H1 (cell line): Measurements from ENCODE around the gene GALNT1. TPM values are rescaled to one million over a fixed set of nuclear protein-coding genes. Genes with fewer than 3 reads are reported as not detected.

ENCODE experiments used
- CTCF ChIA-PET: fragments of 300-600 bp; sonication (Branson Sonifier 250); formaldehyde crosslinking; loops from one replicate; lab custom pipeline; 2021; ENCODE audit not compliant: partially characterized antibody; lab: Charles Lee
- POLR2A ChIA-PET: fragments of 300-600 bp; sonication (Branson Sonifier 250); formaldehyde crosslinking; loops from one replicate; lab custom pipeline; 2021; ENCODE audit warnings: inconsistent platforms; ENCODE audit not compliant: partially characterized antibody; lab: Charles Lee
- DNase-seq, 2 experiments: peaks; one replicate each; pipeline versions ENCODE4 v3.0.0 to v3.0.0-alpha.2; 2010 to 2022; ENCODE audit warnings: low spot score in 2 of 2, low read depth in 1 of 2, mixed read lengths in 1 of 2
- FAIRE-seq: peaks from 2 replicates; lab custom pipeline; 2011; peaks lifted over from hg19 to GRCh38; lab: Jason Lieb, UNC
- H2AFZ ChIP-seq: 2 replicates; pipeline ENCODE4 v1.8.1; 2012; ENCODE audit warnings: low read length, inconsistent platforms
- H2AK5ac ChIP-seq: 2 replicates; pipeline ENCODE4 v1.6.1; 2013; ENCODE audit warnings: low read depth, low read length
- H2BK120ac ChIP-seq: replicated peaks from 2 replicates; pipeline ENCODE3; 2013; ENCODE audit warnings: low read depth, low read length, inconsistent platforms
- H2BK12ac ChIP-seq: 2 replicates; pipeline ENCODE4 v1.6.1; 2013; ENCODE audit warnings: low read depth, low read length
- H2BK15ac ChIP-seq: 2 replicates; pipeline ENCODE4 v1.6.1; 2013; ENCODE audit warnings: low read length
- H2BK20ac ChIP-seq: 2 replicates; pipeline ENCODE4 v1.6.1; 2013; ENCODE audit warnings: low read length
- H2BK5ac ChIP-seq: 2 replicates; pipeline ENCODE4 v1.6.1; 2013; ENCODE audit warnings: low read depth, low read length
- H3K14ac ChIP-seq: 2 replicates; pipeline ENCODE4 v1.6.1; 2013; ENCODE audit warnings: inconsistent platforms; ENCODE audit not compliant: insufficient read length
- H3K18ac ChIP-seq: 2 replicates; pipeline ENCODE4 v1.6.1; 2013; ENCODE audit warnings: low read length; ENCODE audit errors: extremely low read depth
- H3K23ac ChIP-seq: 2 replicates; pipeline ENCODE4 v1.6.1; 2013; ENCODE audit warnings: inconsistent platforms; ENCODE audit not compliant: insufficient read length
- H3K23me2 ChIP-seq: 2 replicates; pipeline ENCODE4 v1.6.1; 2013; ENCODE audit warnings: low read depth, low read length
- H3K27ac ChIP-seq: 2 replicates; pipeline ENCODE4 v1.6.1; 2011; ENCODE audit warnings: low read depth, low read length, inconsistent platforms
- H3K27me3 ChIP-seq, 4 experiments: replicated peaks in 1 of 4; 1 replicate in 1 of 4; 2 replicates in 3 of 4; pipeline versions ENCODE4 v1.6.1 to v1.8.1; 2011 to 2013; ENCODE audit warnings: low read length in 3 of 4, mild to moderate bottlenecking in 3 of 4, inconsistent platforms in 2 of 4, mixed read lengths in 2 of 4, moderate library complexity in 1 of 4; ENCODE audit not compliant: control insufficient read depth in 3 of 4, insufficient read depth in 3 of 4; ENCODE audit errors: extremely low read depth in 1 of 4
- H3K36me3 ChIP-seq, 4 experiments: 2 replicates each; pipeline versions ENCODE4 v1.6.1 to v1.8.1; 2011 to 2013; ENCODE audit warnings: mild to moderate bottlenecking in 4 of 4, low read length in 3 of 4, moderate library complexity in 2 of 4, control low read depth in 1 of 4, inconsistent platforms in 1 of 4; ENCODE audit not compliant: insufficient read depth in 4 of 4, control insufficient read depth in 2 of 4
- H3K4ac ChIP-seq: replicated peaks from 2 replicates; pipeline ENCODE3; 2013; ENCODE audit warnings: low read length, low read depth, mixed read lengths, inconsistent platforms; ENCODE audit not compliant: insufficient read length
- H3K4me1 ChIP-seq, 4 experiments: replicated peaks in 1 of 4; 1 replicate in 1 of 4; 2 replicates in 3 of 4; pipeline versions ENCODE4 v1.6.1 to v1.8.1; 2011 to 2013; ENCODE audit warnings: low read length in 3 of 4, inconsistent platforms in 2 of 4, mixed read lengths in 1 of 4; ENCODE audit not compliant: insufficient read depth in 4 of 4, control insufficient read depth in 3 of 4
- H3K4me2 ChIP-seq, 2 experiments: 2 replicates each; pipeline versions ENCODE4 v1.6.1 to v1.8.1; 2011 to 2013; ENCODE audit warnings: low read depth in 2 of 2, low read length in 2 of 2, control low read depth in 1 of 2, inconsistent platforms in 1 of 2, mild to moderate bottlenecking in 1 of 2; ENCODE audit not compliant: insufficient read depth in 1 of 2
- H3K4me3 ChIP-seq, 4 experiments: fragments of 200-600, 300-600 bp in 1 of 4; sonication (generic), shearing (Covaris generic), sonication (Bioruptor Twin) in 1 of 4; 2 replicates each; pipeline versions ENCODE4 v1.5.1 to v1.8.1; 2011 to 2016; ENCODE audit warnings: low read length in 4 of 4, low read depth in 3 of 4, control low read depth in 2 of 4, inconsistent platforms in 2 of 4, mild to moderate bottlenecking in 2 of 4, mixed read lengths in 1 of 4, moderate library complexity in 1 of 4; ENCODE audit not compliant: insufficient read depth in 2 of 4; ENCODE audit errors: extremely low read depth in 1 of 4
- H3K56ac ChIP-seq: replicated peaks from 2 replicates; pipeline ENCODE3; 2013; ENCODE audit warnings: low read depth, mild to moderate bottlenecking, mixed read lengths, low read length, inconsistent platforms; ENCODE audit not compliant: insufficient read length
- H3K79me1 ChIP-seq: 2 replicates; pipeline ENCODE4 v1.6.1; 2013; ENCODE audit warnings: low read depth, low read length, control low read depth
- H3K79me2 ChIP-seq, 2 experiments: 2 replicates each; pipeline versions ENCODE4 v1.6.1 to v1.8.1; 2012 to 2013; ENCODE audit warnings: low read length in 2 of 2, mild to moderate bottlenecking in 2 of 2, inconsistent platforms in 1 of 2; ENCODE audit not compliant: insufficient read depth in 2 of 2, control insufficient read depth in 1 of 2
- H3K9ac ChIP-seq, 4 experiments: replicated peaks in 1 of 4; 1 replicate in 1 of 4; 2 replicates in 3 of 4; pipeline versions ENCODE4 v1.6.1 to v1.8.1; 2011 to 2013; ENCODE audit warnings: low read depth in 3 of 4, low read length in 3 of 4, control low read depth in 2 of 4, mild to moderate bottlenecking in 2 of 4, moderate library complexity in 2 of 4, inconsistent platforms in 1 of 4; ENCODE audit errors: extremely low read depth in 1 of 4
- H3K9me3 ChIP-seq, 2 experiments: 2 replicates each; pipeline versions ENCODE4 v1.6.1 to v1.8.1; 2012 to 2013; ENCODE audit warnings: mild to moderate bottlenecking in 2 of 2, moderate library complexity in 2 of 2, control low read depth in 1 of 2, inconsistent platforms in 1 of 2, low read depth in 1 of 2, low read length in 1 of 2, mixed read lengths in 1 of 2; ENCODE audit not compliant: insufficient read depth in 2 of 2
- H4K20me1 ChIP-seq, 2 experiments: replicated peaks in 1 of 2; 2 replicates each; pipeline versions ENCODE3 to v1.8.1; 2011 to 2013; ENCODE audit warnings: inconsistent platforms in 2 of 2, low read length in 2 of 2, mild to moderate bottlenecking in 1 of 2; ENCODE audit not compliant: insufficient read depth in 2 of 2, control insufficient read depth in 1 of 2
- H4K5ac ChIP-seq: 2 replicates; pipeline ENCODE4 v1.6.1; 2013; ENCODE audit warnings: low read length, low read depth, mixed read lengths, inconsistent platforms; ENCODE audit not compliant: insufficient read length
- H4K8ac ChIP-seq: 2 replicates; pipeline ENCODE4 v1.8.0; 2013; ENCODE audit warnings: mild to moderate bottlenecking, moderate library complexity, low read length, inconsistent platforms; ENCODE audit not compliant: insufficient read depth; ENCODE audit errors: extremely low read depth
- H4K91ac ChIP-seq: replicated peaks from 2 replicates; pipeline ENCODE3; 2013; ENCODE audit warnings: low read length, mixed read lengths, inconsistent platforms; ENCODE audit not compliant: insufficient read length
- GTF2F1 ChIP-seq: IDR thresholded peaks from 2 replicates; pipeline ENCODE4 v1.6.1; 2012; ENCODE audit warnings: low read depth, low read length, improper control_type of control experiment, borderline replicate concordance
- WGBS, 2 experiments: shearing (Covaris generic) in 1 of 2; methylation state at CpG; one replicate each; pipeline versions ENCODE4 v1.1.6 to v1.1.7; 2013 to 2015; ENCODE audit warnings: low lambda C conversion rate in 2 of 2, mixed read lengths in 2 of 2, inconsistent platforms in 1 of 2, low coverage in 1 of 2, missing lambda C conversion rate in 1 of 2; ENCODE audit not compliant: insufficient replicate concordance in 2 of 2, insufficient coverage in 1 of 2, insufficient read length in 1 of 2; ENCODE audit errors: extremely low coverage in 1 of 2, missing lambda C conversion rate in 1 of 2; 5-methylcytosine and 5-hydroxymethylcytosine counted together
- polyA plus RNA-seq, 7 experiments: library from polyadenylated mRNA; depleted of rRNA in 3 of 7; stranded (reverse) in 5 of 7; unstranded in 2 of 7; fragments of >200 nt in 5 of 7; fragments of 200-250 nt in 2 of 7; gene quantifications; 1 replicate in 5 of 7; 2 replicates in 1 of 7; 4 replicates in 1 of 7; pipeline versions ENCODE4 v1.2.1 to v1.2.3, GENCODE V29; 2011 to 2013; ENCODE audit warnings: missing spikeins in 2 of 7, mixed read lengths in 2 of 7
- total RNA-seq: library from RNA; stranded (reverse); fragmentation: NEBNext Ultra II Directional; extraction: Animal tissue kit (Norgen Biotek cat#: 25700); gene quantifications from 2 replicates; pipeline ENCODE4 v1.2.1, GENCODE V29; 2021

GALNT1 gene
- total and polyA plus RNA-seq, 2 of the 8 experiments (the other 6 are each of a cell fraction or from before 2014, with no cell fraction given): 22.4 to 101 TPM

- H2BK12ac ChIP-seq: no peak overlapping the region
- no peak overlapping the region for H2BK15ac ChIP-seq
- no peak overlapping the region for H2BK5ac ChIP-seq
- no peak overlapping the region for H4K91ac ChIP-seq
- no peaks in the 10 kb centered on the region for H3K79me1 ChIP-seq
- no peak overlapping the region for H3K9ac ChIP-seq
- no peaks in the 10 kb centered on the region for H3K27me3 ChIP-seq
- WGBS, 2 experiments: 95% methylated on average over 1 of the region's 1 CpG; no CpG with 5 or more reads in 1 of the 2 experiments
- H3K4me2 ChIP-seq: no peak overlapping the region
- H2BK120ac ChIP-seq: no peak overlapping the region
- ChIA-PET POLR2A (no interaction called here), CTCF (no interaction called here)
- no peak overlapping the region for H2AK5ac ChIP-seq
- no peak for FAIRE-seq
- H2AFZ ChIP-seq: no peak overlapping the region
- no peak overlapping the region for H3K18ac ChIP-seq
- H3K56ac ChIP-seq: no peak overlapping the region
- no peaks in the 10 kb centered on the region for H3K23me2 ChIP-seq
- no peaks in the 10 kb centered on the region for H3K79me2 ChIP-seq
- H4K5ac ChIP-seq: no peak overlapping the region
- peaks cover 0 to 2% (median 0%) of the 10 kb centered on the region in 4 experiments; a peak in 1 of 7 replicates for H3K4me1 ChIP-seq
- H2BK20ac ChIP-seq: no peak overlapping the region
- no peak overlapping the region for H3K14ac ChIP-seq
- no peaks in the 10 kb centered on the region for H3K9me3 ChIP-seq
- no peak overlapping the region for H4K8ac ChIP-seq
- no peak overlapping the region for H3K4ac ChIP-seq
- no peak overlapping the region for H3K23ac ChIP-seq
- H3K27ac ChIP-seq: no peak overlapping the region
- no peaks in the 10 kb centered on the region; a peak in 1 of 8 replicates for H3K36me3 ChIP-seq
- H3K4me3 ChIP-seq: no peak overlapping the region
- no peaks in the 10 kb centered on the region for H4K20me1 ChIP-seq
- DNase-seq: no peak
- TF ChIP-seq GTF2F1: no peak
Measured at GRCh38 chr18:35672897-35673296, 91.4 kb downstream of the GALNT1 start.
